ENCODE measurements around the gene HS6ST3.
A peak's percentile ranks its signal among the peaks of the same experiment; 100 is the strongest.

HS6ST3 gene

GRCh38 chr13:96804174-96804573 is 714.3 kb downstream of the HS6ST3 start:
- DNase-seq, result no peak

GRCh38 chr13:96806746-96807145 is 716.8 kb downstream of the HS6ST3 start:
- DNase-seq, result no peak

DNA sequence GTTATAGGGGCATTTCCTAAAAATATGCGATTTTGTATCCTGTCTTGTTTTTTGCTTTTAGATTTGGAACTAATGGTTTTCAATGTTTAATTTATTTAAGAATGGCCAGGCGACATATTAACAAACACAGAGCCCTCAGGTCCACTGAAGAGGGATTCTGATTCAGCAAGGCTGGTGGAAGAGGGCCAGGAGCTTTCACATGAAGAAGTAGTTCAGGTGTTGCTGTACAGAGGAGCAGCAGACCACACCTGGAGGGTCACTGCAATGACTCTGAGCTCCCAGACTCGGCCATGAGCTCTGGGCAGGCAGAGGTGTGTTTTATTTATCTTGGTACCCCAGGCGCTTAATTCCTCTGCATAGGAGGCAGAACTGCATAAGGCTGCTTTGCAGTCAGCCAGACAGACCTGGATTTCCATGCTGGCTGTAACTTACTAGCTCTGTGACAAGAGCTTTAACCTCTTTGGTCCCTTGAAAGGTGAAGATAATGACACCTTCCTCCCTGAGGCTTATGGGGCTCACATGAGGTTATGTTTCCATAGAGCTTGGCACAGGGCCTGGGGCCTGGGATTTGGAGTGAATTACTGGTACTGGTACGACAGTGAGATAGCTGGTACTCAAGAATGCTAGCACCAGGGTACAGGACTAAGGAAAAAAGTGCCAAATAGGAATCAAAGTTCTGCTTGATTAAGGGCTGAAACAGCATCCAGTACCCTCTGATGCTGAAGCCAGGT is 719.6 kb downstream of the HS6ST3 start:
- DNase-seq, result no peak

- no peak for DNase-seq
These were observed 720.2 kb downstream of the HS6ST3 start for GRCh38 chr13:96810104-96810503.

DNA sequence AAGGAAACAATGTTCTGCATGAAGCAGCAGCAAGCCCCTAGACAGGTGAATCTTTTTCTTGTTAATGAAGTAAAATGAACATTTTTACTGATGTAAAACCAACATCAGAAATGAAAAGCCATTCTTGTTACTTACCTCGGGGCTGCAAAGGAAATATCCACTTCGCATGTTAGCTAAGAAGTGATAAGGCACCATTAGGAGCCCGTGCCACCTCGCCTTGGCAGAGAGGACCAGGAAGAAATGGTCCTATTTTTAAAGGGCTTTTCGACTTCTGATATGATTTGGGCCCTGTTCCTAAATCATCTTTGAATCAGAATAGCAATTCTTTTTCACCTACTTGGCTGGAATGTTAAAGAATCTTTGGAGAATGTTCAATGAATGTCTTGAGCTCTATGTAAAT is 721.1 kb downstream of the HS6ST3 start:
- DNase-seq, result no peak

DNA sequence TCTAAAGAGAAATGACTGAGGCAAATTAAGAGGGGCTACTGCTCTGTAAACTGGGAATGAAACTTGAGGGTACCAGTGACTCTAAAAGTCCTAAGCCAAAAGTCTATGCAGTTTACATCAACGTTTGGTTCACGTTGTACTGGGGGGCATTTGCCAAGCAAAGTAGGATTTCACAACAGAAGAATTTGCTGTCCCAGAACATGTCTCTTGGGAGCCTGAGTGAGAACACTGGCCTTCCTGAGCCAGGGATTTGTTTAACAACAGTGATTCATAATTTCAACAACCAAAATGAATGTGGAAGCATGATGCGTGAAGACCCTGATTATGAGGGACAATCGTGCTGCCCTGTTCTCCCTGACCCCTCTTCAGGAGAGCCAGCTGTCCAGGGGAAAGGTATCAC is 726.4 kb downstream of the HS6ST3 start:
- no peak for DNase-seq

GRCh38 chr13:96816874-96817273 is 727.0 kb downstream of the HS6ST3 start:
- no peak for DNase-seq

- peak; percentile 47 for DNase-seq
These were observed 727.5 kb downstream of the HS6ST3 start for GRCh38 chr13:96817336-96817941.

- no peak for DNase-seq
These were observed 729.5 kb downstream of the HS6ST3 start for GRCh38 chr13:96819375-96819774.

- no peak for DNase-seq
These were observed 731.5 kb downstream of the HS6ST3 start for GRCh38 chr13:96821381-96821780.

- DNase-seq, result no peak
These were observed 732.1 kb downstream of the HS6ST3 start for GRCh38 chr13:96821971-96822370.

GRCh38 chr13:96822895-96823294 is 733.0 kb downstream of the HS6ST3 start:
- DNase-seq, result no peak

GRCh38 chr13:96824140-96824539 is 734.2 kb downstream of the HS6ST3 start:
- DNase-seq, result no peak

GRCh38 chr13:96825653-96826052 is 735.7 kb downstream of the HS6ST3 start:
- no peak for DNase-seq

GRCh38 chr13:96834626-96835025 is 744.7 kb downstream of the HS6ST3 start:
- no peak for DNase-seq

- no peak for DNase-seq
These were observed 745.6 kb downstream of the HS6ST3 start for GRCh38 chr13:96835546-96835945.

DNA sequence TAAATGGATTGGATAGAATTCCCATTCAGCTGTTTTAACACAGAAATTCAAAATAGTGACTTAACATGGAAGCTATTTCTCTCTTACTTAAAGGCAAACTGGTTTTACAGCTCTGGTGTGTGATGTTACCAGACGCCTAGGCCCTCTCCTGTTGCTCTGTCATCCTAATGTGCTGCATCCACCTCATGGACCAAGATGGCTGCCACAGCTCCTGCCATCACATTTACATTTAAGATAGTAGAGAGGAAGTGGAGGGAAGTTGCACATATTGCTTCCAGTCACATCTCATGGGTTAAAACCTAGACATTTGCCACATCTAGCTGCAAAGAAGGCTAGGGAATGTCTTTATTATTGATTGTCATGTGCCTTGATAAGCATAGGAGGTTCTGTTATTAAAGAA is 746.8 kb downstream of the HS6ST3 start:
- no peak for DNase-seq

DNA sequence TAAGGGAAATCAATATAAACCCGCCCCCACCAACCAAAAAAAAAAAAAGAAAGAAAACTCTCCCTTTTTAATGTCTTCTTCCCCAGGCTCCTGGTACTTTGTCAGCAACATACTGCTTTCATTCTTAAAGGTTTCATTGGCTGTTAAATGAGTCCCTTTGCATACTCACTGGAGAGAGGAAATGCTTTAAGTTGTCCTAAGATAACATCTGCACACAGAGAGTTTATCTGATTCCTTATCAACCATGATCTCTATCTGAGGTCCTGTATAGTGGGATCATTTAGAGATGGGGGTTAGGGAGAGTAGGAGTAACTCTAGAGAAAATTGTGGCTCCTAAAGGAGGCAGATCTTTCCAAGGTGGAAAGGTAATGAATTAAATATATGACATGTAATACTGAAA is 747.9 kb downstream of the HS6ST3 start:
- DNase-seq, result no peak

DNA sequence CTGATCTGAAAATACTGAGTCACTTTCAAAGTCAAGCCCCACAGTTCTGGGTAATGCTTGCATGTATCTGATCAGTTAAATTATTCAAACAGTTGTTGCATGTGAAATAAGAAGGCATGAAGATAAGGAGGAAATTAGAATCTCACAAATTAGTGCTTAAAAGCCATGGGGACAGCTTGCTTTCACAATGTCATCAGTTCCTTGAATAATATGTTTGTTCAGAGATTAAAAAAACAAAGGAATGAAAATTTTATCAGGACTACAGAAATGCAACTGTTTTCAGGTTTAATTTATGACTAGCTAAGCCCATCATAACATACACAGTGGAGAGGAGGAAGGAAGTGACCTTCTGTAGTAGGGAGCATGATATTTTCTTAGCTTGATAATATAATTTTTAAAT is 754.3 kb downstream of the HS6ST3 start:
- no peak for DNase-seq

- no peak for DNase-seq
These were observed 754.7 kb downstream of the HS6ST3 start for GRCh38 chr13:96844616-96845015.

DNA sequence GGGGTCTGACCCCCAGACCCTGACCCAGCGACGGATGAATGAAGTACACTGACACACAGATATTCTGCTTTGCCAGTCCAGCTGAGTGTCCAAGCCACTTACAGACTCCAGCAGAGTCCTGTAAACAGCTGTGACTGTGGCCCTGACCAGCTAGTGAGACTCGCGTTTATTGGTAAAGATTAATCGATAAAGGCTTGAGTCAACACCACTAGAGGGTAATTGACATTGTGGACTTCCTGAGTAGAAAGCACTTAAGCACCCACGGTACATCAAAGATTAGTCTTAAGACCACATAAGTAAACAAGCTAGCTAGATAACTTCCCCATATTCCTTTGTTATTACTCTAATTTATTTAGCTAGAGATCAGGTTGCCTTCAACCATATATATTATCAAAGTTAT is 758.4 kb downstream of the HS6ST3 start:
- DNase-seq, result no peak

- no peak for DNase-seq
These were observed 759.2 kb downstream of the HS6ST3 start for GRCh38 chr13:96849091-96849490.

GRCh38 chr13:96850538-96851145 is 760.7 kb downstream of the HS6ST3 start:
- peak; percentile 2 for DNase-seq

GRCh38 chr13:96851856-96852445 is 762.0 kb downstream of the HS6ST3 start:
- peak; percentile 44 for DNase-seq
